DMS153 treated with DMSO at 0.1 percent for 48 hours (cell line): ENCODE measurements around the gene ZCCHC24.
A peak's percentile ranks its signal among the peaks of the same experiment; 100 is the strongest.

ENCODE experiments used
- DNase-seq: peaks from one replicate; lab custom pipeline; 2025; ENCODE audit not compliant: unreplicated experiment; lab: John Stamatoyannopoulos, UW

ZCCHC24 gene

DNA sequence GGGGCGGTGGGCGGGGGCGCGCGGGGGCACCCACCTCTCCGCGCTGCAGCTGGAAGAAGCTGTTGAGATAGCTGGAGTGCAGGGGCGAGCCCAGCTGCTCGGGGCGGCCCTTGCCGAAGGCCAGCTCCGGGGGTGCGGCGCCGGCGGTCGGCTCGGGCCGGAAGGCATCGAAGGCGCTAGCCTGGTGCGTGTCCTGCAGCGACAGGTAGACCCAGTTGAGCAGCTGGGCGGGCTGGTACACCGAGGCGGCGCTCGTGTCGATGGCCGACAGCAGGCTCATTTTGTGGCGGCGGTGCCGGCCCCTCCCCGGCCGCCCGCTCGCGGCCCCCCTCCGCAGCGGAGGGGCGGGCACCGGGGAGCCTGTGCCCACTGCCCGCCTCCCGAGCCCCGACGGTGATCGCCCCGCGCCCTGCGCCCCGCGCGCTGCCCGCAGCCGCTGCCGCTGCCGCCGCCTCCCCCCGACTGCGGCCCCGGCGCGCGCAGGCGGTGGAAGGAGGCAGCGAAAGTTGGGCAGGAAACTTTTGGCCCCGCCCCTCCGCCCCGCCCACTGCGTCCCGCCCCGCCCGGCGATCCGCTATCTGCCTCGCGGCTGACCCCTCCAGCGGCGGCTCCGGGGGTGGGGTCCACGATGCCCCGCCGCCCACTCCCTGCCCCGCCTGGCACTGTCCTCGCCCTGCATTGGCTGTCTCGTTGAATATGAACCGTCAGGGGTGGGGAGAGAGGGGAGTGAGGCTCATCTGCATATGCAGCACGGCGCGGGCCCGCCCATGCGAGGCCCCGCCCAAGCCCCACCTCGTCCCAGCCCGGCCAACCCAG, at the start of gene ZCCHC24:
TSS of gene ZCCHC24 (minus strand) at position 464 of the 816 bp plus-strand sequence. CDS start at position 280, 184 bp downstream.
- DNase-seq, result peak; percentile 60

- DNase-seq, result no peak
These were observed 48.4 kb upstream of the ZCCHC24 start for GRCh38 chr10:79493806-79494205.

GRCh38 chr10:79492839-79493238, 47.4 kb upstream of the ZCCHC24 start:
- no peak for DNase-seq

DNA sequence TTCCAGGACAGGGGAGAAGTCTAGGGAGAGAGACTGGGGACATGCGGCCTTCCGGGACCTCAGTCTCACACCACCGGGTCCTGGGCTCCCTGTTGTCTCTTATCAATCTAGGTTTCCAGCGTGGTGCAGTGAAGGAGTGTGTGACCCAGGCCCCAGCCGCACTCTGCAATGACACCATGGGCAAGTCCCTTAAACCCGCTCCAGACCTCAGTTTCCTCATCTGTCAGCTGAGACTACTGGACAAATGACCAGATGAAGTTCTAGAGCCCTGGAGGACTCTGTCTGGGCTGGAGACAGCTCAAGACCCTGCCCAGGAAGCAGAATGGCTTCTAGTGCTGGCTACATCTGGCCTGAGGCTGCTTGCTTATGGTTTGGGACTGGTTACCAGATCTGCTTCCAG, 46.8 kb upstream of the ZCCHC24 start:
- DNase-seq, result no peak

DNA sequence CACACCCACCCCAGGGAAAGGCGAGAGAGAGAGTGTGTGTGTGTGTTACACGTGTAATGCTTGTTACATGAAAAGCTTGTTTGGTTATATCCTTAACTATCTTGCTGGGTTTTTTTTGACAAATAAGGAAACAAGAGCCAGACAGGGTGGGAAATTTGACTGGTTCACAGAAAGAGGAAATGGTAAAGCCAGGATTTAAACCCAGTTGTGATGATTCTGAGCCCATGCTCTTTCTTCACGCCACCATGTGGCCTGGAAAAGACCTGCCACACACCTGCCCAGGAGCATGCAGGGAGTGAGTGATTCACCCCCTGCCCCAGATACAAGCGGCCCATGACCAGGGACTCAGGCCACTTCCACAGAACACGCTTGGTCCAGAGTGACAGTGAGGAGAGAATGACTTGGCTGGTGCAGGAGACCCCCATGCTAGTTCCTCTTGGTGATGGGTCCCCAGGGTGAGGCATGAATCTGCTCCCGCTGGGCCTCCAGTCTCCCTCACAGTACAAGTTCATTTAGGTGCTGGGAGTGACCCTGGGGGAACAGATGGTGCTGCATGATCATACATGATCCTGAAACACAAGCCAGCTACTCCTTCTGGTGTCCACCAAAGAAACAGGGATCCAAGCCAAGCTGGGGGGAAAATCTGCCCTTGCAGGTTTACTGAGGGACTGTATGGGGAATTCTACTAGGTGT, 45.9 kb upstream of the ZCCHC24 start:
- DNase-seq, result no peak

- DNase-seq, result no peak
These were observed 45.1 kb upstream of the ZCCHC24 start for GRCh38 chr10:79490400-79491142.

- no peak for DNase-seq
These were observed 43.4 kb upstream of the ZCCHC24 start for GRCh38 chr10:79488870-79489269.

DNA sequence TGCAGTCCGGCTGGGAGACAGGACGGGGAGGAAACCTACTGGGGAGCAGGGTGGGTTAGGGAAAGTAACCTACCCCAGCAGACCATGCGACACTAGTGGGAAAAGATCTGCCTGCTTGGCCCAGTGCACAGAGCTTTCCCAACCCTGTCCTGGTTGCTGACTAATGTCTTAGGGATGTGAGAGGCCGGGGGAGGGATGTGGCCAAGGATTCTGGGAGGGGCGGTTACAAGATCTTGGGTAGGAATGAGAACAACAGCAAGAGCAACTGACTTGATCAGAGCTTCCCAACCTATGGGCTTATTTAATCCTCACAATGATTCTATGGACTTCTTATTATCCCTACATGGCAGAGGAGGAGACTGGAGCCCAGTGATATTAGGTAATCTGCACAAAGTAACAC, 42.9 kb upstream of the ZCCHC24 start:
- no peak for DNase-seq

GRCh38 chr10:79487296-79488194, 42.1 kb upstream of the ZCCHC24 start:
- peak; percentile 3 for DNase-seq

DNA sequence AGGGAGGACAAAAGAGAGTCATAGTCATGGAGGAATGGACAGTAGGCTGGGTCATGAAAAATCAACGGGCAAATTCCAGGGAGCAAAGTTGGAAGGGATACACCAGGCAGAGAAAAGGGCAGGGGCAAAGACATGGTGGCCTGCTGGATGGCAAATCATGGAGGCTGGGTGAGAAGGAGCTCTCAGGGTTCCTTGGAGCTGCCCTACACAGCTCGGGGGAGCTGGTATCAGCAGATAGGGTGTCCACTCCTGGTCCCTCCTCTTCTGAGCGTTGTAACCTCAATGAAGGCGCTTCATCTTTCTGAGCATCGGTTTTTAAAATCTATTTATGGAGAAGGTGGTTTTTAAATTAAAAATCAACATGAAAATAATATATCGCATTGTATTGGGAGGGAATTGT, 39.1 kb upstream of the ZCCHC24 start:
- DNase-seq, result no peak

- DNase-seq, result no peak
These were observed 38.5 kb upstream of the ZCCHC24 start for GRCh38 chr10:79483948-79484347.

- DNase-seq, result no peak
These were observed 37.9 kb upstream of the ZCCHC24 start for GRCh38 chr10:79483299-79483698.

DNA sequence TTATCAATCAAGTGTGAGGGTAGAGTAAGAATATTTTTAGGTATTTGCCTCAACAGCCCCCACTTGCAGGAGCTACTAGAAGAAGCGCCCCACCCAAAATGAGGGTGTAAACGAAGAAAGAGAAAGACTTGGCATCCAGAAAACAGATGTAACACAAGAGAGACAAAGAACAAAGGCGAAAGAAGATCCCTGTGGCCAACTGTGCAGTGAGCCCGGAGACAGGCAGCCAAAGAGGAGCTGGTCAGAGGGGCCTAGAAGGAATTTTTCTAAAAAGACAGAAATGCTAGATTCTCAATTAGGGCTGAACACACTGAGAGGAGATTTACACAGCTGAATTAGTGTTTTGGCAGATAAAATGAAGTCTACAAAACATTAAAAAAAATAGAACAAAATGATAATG, 37.3 kb upstream of the ZCCHC24 start:
- no peak for DNase-seq

GRCh38 chr10:79482304-79482703, 36.9 kb upstream of the ZCCHC24 start:
- DNase-seq, result no peak

- DNase-seq, result no peak
These were observed 34.0 kb upstream of the ZCCHC24 start for GRCh38 chr10:79479283-79479909.

DNA sequence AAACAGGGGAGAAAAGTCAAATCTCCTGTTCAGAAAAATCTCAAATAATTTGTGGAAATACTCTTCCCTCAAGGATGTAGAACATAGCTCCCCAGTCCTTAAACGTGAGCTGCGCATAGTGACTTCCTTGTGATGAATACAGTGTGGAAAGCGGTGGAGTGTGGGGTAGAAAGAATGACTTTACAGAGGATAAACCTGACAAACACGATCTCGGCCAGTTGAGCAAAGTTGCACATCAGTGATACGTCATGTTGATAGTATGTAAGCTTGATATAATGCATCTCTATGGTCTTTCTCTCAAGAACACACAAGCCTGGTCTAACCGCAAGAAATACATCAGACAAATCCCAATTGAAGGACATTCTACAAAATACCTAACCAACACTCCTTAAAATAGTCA, 32.0 kb upstream of the ZCCHC24 start:
- DNase-seq, result no peak

DNA sequence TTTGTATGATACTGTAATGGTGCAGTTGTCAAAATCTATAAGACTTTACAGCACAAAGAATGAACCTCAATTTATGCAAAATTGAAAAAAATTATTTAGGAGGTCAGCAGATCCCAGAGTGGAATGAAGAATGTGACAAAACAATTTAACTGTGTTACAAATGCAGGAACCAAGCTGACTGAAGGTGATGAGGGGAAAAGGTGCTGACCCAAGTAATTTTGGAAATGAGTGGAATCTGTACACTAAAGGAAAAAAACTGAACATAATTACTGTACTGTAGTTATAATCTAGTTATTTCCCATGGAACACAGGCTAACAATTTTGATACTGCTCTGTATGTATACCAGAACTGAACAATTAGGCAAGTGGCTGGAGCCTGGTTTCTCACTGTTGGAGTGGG, 31.2 kb upstream of the ZCCHC24 start:
- DNase-seq, result no peak

GRCh38 chr10:79475877-79476276, 30.5 kb upstream of the ZCCHC24 start:
- no peak for DNase-seq

GRCh38 chr10:79475119-79475653, 29.8 kb upstream of the ZCCHC24 start:
- no peak for DNase-seq

DNA sequence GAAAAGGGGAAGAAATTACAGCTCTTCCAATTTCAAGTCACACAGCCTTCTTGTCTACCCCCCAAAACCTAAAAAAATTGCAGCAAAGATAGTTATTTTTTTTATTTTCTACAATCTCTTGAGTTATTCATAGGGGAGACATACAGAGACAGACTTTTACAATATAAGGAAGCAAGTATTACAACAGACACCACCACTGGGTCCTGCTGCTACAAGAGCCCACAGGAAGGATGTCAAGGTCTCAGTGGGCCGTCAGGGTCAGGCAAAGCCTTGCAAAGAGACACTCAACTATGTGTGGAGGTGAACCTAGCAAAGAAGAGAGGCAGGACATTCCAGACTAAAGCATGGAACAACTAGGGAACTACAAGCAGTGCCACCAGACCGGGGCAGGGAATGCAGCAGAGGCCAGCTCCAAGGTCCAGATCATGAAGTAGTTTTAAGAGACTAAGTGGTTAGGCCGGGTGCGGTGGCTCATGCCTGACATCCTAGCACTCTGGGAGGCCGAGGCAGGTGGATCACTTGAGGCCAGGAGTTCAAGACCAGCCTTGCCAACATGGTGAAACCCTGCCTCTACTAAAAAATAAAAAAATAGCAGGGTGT, 28.2 kb upstream of the ZCCHC24 start:
- DNase-seq, result no peak
